ENCODE results near the gene MAVS.

The MAVS gene

DNA sequence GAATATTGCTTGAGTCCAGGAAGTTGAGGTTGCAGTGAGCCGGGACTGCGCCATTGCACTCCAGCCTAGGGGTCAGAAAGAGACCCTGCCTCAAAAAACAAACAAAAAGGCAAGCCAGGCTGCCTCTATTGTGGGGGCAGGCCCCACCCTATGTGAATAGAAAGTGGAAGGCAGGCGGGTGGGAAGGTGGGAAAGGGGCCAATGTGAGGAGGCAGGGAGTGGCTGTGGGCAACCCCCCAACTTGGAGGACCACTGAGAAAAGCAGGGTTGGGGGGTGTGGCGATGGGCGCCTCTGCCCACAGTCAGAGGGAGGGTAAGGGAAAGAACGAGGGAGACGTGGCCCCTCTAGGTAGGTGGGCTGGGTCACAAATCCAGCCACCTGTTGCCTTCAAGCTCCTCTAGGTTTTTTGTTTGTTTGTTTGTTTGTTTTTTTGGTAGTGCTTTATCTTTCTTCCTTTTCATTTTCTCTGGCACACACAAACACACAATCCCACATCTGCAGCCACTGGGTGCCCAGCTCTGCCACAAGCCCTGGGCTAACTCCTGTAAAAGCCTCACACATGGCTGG lies 31.6 kb upstream of the MAVS start:
- TF ChIP-seq, protein P1, sequence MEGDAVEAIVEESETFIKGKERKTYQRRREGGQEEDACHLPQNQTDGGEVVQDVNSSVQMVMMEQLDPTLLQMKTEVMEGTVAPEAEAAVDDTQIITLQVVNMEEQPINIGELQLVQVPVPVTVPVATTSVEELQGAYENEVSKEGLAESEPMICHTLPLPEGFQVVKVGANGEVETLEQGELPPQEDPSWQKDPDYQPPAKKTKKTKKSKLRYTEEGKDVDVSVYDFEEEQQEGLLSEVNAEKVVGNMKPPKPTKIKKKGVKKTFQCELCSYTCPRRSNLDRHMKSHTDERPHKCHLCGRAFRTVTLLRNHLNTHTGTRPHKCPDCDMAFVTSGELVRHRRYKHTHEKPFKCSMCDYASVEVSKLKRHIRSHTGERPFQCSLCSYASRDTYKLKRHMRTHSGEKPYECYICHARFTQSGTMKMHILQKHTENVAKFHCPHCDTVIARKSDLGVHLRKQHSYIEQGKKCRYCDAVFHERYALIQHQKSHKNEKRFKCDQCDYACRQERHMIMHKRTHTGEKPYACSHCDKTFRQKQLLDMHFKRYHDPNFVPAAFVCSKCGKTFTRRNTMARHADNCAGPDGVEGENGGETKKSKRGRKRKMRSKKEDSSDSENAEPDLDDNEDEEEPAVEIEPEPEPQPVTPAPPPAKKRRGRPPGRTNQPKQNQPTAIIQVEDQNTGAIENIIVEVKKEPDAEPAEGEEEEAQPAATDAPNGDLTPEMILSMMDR (IDR thresholded peaks at IDR 0.05; ENCODE audit: low read depth, low read length, missing control alignments): no peak
- H3K4me3 ChIP-seq (replicated peaks; ENCODE audit: low read depth, low read length): no peak overlapping the region
- DNase-seq (ENCODE audit: extremely low read depth, low read depth): no peak

DNA sequence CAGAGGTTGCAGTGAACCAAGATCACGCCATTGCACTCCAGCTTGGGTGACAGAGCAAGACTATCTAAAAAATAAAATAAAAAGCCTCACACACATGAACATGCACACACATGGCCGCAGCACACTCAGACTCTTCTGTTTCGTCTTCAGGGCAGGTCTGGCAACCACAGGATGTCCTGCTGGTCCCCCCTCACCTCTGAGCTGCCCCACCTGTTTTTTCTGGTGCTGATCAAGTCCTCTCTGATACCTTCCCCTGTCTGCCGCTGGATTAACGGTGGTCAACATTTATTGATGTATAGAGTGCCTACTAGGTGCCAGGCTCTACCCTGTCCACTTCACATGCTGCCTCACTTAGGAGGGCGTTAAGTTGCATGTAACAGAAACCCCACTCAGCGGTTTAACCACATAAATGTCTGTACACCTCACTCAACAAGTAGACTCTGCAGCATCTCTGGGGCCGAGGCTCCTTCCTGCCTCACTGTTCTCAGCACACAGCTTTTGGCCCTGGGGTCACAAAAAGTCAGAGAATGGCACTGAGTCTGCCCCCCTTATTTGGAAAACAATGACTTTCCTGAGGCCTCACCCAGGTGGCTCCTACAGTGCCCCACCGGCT lies 30.8 kb upstream of the MAVS start:
- no peak for DNase-seq (ENCODE audit: extremely low read depth, low read depth)
- TF ChIP-seq, protein P1 (IDR thresholded peaks at IDR 0.05; ENCODE audit: low read depth, low read length, missing control alignments): no peak

DNA sequence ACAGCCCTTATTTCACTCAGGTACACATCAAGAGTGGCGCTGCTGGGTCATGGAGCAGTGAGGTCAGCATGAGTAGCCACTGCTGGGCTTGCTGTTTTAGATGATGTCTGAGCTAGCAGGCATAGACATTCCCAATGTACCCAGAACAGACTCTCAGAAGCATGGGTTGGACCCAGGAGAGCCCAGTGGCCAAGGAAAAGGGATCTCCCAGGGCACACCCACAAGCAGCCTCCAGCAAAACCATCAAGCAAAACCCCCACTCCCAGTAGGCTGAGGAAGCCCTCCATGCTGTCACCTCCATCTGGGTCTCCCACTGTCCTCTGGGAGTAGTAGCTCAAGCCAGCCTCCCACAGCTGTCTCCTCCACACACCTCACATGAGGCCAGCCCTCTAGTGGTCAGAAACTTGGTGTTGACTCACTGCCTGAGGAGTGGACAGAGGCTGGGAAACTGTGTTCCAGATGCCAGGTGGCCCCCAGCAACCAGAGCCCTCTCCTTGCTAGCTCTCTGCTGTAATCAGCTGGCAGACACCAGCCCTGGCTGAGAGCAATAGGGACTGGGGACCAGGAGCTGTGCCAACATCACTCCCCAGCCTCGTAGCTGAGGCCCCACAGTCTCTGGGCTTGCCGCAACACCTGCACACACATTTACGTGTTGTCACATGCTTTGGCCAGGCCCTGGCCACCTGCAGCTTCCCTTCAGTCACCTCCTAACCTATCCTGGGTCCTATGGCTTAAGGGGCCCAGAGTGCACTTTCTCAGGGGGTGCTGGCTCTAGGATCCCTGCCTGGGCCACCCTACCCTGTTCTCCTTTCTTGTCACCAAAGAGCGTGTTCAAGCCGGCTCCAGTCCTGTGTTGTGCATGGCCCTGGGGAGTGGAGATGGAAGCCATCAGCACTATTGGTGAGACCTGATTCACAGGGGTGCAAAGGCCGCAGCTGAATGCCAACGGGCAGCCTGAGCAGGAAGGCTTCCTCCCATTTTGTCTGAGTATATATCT lies 28.2 kb upstream of the MAVS start:
- TF ChIP-seq, protein P1 (IDR thresholded peaks at IDR 0.05; ENCODE audit: low read depth, low read length, missing control alignments): peak; percentile 79
- H3K4me3 ChIP-seq (replicated peaks; ENCODE audit: low read depth, low read length): no peak overlapping the region
- peak; percentile 85 for DNase-seq (ENCODE audit: extremely low read depth, low read depth)

More for the DNA sequence above, 30.8 kb upstream of the MAVS start:
- no peak overlapping the region for H3K4me3 ChIP-seq (replicated peaks; ENCODE audit: low read depth, low read length)

DNA sequence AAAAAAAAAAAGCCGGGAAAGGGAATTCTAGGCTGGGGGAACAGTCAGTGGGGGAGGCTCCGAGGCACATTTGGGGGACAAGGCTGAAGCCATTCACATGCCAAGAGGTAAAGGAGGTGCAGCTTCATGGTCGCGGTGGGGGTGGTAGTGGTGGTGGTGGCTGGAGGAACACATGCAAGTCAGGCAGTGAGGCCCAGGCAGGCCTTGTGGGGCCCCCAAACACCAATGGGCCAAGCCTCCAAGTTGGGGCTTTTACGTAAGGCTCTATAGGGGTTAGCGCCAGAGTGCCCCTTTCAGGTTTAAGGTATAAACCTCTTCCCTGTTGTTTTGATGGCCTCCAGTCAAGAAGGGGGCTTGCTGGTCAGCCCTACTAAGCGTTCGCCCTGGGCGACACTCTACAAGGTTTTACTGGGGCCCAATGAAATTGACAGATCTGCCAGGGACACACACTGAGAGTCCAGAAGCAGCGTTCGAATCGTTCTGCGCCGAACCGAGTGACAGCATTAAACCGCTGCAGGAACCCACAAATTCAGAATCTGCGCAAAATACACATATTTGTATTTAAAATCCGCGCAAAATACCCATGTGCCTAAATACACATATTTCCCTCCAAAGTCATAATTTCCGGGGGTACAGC lies 27.1 kb upstream of the MAVS start:
- TF ChIP-seq, protein P1 (IDR thresholded peaks at IDR 0.05; ENCODE audit: low read depth, low read length, missing control alignments): no peak
- peak overlapping the region; percentile 75 for H3K4me3 ChIP-seq (replicated peaks; ENCODE audit: low read depth, low read length)
- no peak for DNase-seq (ENCODE audit: extremely low read depth, low read depth)

DNA sequence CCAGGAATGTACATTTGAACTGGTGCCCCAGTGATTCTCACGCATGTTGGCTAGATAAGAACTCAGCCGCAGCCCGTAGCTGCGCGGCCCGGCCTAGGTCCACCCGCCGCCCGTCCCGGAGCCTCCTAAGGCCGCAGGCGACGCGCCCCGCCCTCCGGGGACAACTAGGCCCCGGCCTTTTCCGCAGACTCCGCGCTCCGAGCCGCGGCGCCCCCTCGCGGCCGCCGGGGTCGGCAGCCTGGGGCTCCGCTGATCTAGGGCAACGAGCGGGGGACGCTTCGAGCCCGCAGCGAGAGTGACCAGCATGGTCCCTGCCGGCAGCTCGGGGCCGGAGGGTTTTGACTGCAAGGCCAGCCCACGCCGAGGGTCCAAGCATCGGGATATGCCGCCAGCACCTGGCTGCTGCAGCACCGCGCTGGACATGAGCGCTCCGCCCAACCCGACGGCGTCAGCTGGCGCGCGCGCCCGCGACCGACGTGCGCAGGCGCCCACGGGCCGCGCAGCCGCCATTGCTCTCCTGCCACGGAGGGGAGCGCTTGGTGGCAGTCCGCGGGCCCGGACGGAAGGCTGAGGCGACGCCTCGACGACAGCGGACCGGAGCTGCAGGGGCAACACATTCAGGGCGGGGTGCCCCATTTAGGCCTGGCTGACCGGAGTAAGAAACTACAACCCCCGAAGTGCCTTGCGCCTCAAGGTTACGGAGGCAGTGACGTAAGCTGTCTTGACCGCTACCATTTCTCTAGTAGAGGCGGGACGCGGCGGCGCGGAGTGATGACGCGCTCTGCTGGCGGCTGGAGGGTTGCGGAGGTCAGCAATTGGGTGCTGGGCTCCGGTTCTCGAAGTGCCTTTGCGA lies 26.4 kb upstream of the MAVS start, which contains the start of gene AP5S1:
Gene AP5S1, plus strand, starts transcription at position 500 of the 853 bp plus-strand sequence. CDS start 1,571 bp downstream, outside the sequence.
- H3K4me3 ChIP-seq (replicated peaks; ENCODE audit: low read depth, low read length): peak within 1 kb of the TSS; percentile 75
- peak; percentile 82 for DNase-seq (ENCODE audit: extremely low read depth, low read depth)
- TF ChIP-seq, protein P1 (IDR thresholded peaks at IDR 0.05; ENCODE audit: low read depth, low read length, missing control alignments): peak; percentile 91

Data from HFF-Myc (cell line).